SHP77 treated with DMSO at 0.1 percent for 48 hours (cell line): ENCODE results near the gene UGT1A6.
"Not testable (repeated sequence)": the region's sequence is repeated elsewhere in the genome, so short reads cannot be mapped to it uniquely, and the experiment has no call there.

Experiments used
- DNase-seq: peaks from one replicate; lab custom pipeline; 2025; lab: John Stamatoyannopoulos, UW

Gene UGT1A6

DNA sequence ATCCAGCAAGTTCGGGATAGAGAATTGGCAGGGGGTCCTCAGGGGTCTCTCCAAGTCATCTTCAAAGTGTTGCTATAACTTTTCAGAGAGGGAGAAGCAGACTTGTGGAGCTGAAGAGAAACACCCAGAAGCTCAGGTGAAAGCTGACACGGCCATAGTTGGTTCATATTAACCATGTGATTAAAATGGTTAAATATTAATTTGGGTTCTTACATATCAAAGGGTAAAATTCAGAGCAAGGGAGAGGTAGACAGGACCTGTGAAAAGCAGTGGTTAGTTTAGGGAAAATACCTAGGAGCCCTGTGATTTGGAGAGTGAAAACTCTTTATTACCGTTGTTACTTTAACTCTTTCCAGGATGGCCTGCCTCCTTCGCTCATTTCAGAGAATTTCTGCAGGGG, at the start of gene UGT1A6:
Gene UGT1A6, plus strand, starts transcription at position 243 of the 400 bp plus-strand sequence. Its CDS starts 115 bp downstream, at position 358.
- no peak for DNase-seq

DNA sequence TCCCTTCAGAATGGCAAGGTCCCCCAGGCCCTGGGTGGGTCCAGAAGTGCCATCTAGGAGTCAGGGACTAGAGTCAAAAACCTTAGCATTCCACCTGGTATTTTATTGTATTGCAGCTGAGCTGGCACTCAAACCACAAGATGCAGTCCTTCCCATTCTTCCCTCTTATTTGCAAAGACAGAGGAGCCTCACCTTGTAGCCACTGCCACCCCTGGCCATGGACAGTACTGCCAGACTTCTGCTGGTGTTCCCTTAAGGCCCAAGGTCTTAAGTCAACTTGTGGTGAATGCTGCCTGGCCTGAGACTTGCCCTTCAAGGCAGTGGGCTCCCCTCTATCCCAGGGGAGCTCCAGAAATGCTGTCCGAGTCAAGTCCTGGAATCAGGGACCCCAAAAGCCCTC, 49.6 kb upstream of the UGT1A6 start:
- DNase-seq, result no peak

DNA sequence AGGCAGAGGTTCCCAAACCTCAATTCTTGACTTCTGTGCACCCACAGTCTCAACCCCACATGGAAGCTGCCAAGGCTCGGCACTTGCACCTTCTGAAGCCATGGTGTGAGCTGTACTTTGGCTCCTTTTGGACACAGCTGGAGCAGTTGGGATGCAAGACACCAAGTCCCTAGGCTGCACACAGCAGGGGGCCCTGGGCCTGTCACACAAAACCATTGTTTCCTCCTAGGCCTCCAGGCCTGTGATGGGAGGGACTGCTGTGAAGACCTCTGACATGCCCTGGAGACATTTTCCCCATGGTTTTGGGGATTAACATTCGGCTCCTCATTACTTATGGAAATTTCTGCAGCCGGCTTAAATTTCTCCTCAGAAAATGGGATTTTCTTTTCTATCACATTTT, 46.7 kb upstream of the UGT1A6 start:
- DNase-seq, result not testable (repeated sequence)

DNA sequence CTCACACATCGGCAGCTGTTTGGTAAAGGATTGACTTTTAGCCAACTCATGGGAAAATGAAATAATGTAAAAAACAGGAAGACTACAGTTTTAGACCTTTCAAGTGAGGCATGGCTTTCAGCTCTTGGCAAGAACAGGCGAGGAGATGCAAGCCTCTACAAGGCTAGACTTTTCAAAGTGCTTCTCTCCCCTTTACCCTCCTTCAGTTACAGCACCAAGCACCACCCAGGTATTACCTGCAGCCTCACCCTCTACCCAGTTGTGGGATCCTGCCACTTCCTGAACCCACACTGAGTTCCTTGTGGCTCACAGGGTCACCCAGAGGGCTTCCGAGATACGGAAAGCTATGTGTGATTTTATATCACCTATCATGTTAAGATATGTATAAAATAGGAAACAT, 41.7 kb upstream of the UGT1A6 start:
- no peak for DNase-seq

DNA sequence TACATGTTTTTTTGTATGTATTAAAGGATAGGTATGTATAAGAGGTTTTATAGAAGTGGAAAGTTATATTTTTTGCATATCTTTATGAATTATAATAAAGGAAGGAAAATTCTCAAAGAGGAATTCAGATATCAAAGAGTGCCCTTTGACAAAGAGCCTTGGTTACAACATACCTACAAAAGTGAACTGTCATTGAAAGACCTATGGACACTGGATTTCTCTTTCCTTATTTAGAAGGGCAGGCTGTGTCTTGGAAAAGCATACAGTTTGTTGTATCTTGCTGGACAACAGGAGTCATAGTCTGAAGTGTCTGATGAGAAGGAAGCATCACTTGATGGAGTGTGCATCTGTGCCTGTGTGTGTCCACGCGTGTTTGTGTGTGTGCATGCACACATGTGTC, 41.3 kb upstream of the UGT1A6 start:
- no peak for DNase-seq

DNA sequence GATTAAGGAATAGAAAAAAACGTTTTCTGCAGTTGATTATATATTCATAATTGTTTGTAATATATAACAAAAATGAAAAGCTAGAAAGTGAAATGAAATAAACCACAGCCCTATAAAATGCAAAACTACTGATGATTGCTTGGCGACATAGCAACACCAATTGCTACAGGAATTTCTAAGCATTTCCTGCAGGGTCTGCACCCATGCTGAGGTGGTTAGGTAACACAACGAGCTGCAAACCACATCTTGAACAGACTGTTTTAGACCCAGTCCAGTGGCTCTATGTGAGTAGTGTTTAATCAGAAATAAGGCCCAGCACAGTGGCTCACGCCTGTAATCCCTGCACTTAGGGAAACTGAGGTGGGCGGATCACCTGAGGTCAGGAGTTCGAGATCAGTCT, 38.2 kb upstream of the UGT1A6 start:
- no peak for DNase-seq

DNA sequence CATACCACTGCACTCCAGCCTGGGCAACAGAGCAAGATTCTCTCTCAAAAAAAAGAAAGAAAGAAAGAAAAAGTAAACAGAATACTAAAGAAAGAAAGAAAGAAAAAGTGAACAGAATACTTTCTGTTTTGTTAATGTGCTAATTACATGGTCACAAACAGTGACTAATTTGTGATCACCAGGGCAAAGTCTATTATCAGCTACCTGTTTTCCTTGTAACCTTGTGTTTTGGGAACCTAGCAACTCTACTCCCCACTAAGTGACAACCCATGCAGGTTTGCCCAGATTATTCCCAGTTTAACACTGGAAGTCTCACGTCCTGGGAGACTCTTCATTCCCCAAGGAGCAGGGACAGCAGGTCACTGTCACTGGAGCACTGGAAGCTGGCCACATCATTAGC, 37.6 kb upstream of the UGT1A6 start:
- DNase-seq, result no peak

DNA sequence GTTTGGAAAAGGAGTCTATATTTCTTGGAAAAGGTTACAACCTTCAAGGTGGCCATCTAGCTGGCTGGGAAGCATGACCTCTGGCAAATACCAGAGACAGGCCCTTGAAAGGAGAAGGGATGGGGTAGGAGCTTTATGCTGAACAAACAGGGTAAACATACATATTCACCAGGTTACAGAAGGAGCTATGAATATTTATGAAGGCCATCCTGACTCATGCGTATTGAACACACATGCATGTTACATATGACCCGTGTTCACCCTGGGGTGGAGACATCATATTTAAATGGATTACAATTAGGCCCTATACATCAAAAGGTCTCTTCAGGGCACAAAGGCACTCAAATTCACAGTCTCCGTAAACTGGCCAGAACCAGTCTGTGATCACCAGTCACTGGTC, 36.7 kb upstream of the UGT1A6 start:
- not testable (repeated sequence) for DNase-seq

DNA sequence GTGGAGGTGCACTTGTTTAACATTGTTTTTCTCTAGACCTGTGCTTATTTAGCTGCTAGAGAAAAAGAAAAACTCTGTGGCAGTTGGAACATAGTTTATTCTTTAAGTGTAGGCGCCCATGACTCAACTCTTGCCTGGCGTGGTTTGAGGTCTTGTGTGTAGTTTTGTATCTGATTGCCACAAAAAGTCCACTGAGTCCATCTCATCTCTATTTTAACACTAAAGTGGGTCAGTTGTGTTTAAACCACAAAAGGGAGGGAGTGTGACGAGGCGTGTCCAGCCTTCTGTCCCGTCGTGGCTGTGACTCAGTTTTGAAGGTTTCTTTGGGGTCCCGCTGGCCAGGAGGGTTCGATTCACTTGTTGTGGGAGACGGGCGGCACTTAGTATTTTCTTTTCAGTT, 36.2 kb upstream of the UGT1A6 start:
- DNase-seq, result no peak

DNA sequence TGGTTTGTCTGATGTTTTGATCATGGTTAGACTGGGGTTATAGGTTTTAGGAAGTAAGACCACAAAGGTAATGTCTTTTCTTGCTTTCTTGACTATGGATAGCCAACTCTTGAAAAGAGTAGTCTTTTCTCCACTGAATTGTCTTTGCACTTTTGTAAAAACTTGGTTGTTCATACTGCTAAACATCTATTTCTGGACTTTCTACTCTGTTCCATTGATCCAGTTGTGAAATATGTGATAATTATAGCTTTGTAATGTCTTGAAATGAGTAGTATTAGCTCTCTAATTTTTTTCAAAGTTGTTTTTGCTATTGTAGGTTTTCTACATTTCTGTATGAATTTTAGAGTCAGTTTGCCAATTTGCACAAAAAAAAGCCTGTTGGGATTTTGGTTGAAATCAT, 34.1 kb upstream of the UGT1A6 start:
- no peak for DNase-seq

DNA sequence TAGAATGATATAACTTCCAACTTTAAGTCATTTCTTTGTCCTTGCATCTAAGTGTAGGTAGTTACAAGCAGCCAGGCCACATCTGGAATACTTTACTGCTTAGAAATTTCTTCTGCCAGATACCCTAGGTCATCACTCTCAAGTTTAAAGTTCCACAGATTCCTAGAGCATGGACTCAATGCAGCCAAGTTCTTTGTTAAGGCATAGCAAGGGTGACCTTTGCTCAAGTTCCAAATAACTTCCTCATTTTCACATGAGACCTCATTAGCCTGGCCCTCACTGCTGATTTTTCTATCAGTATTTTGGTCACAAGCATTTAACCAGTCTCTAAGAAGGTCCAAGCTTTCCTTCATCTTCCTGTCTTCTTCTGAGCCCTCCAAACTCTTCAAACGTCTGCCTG, 28.8 kb upstream of the UGT1A6 start:
- no peak for DNase-seq

DNA sequence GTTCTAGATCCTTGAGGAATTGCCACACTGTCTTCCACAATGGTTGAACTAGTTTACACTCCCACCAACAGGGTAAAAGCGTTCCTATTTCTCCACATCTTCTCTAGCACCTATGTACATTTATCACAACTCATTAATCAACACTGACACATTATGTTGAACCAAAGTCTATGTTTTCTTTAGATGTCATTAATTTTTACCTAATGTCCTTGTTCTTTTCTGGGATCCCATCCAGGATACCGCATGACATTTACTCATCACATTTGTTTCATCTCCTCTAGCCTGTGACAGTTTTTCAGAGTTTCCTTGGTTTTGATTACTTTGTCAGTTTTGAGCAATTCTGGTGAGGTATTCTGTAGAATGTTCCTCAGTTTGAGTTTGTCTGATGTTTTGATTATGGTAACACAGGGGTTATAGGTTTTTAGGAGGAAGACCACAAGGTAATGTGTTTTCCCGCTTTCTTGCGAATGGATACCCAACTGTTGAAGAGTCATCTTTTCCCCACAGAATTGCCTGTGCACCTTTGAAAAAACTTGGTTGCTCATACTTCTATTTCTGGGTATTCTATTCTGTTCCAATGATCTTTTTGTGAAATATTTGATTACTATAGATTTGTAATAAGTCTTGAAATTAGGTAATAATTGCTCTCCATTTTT, 24.0 kb upstream of the UGT1A6 start:
- no peak for DNase-seq

DNA sequence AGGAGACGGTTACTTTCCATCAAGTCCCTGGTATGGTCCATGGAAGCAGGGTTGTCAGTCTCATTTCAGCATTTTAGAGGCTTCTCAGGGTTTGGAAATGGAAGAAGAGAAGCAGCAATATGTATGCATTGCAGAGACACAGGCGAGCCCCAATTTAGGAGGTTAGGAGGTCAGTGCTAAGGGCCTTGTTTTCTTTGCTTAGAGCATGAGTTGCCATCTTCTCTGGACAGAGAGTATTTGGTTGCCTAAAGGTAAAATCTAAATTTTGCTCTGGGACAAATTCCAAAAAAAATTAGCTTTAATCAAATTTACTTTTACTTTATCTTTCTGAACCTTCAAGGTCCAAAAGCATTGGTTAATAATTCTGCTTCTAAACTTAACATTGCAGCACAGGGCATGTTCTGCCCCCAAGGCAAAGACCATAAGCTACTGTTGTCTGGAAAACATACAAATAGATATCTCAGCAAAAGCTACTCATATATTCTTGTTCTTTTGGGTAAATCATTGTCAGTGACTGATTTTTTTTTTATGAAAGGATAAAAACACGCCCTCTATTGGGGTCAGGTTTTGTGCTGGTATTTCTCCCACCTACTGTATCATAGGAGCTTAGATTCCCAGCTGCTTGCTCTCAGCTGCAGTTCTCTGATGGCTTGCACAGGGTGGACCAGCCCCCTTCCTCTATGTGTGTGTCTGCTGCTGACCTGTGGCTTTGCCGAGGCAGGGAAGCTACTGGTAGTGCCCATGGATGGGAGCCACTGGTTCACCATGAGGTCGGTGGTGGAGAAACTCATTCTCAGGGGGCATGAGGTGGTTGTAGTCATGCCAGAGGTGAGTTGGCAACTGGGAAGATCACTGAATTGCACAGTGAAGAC, 21.2 kb upstream of the UGT1A6 start, which contains the start of gene UGT1A9:
Gene UGT1A9, plus strand, starts transcription at position 609 of the 872 bp plus-strand sequence. Its CDS starts 37 bp downstream, at position 646.
- DNase-seq, result no peak

DNA sequence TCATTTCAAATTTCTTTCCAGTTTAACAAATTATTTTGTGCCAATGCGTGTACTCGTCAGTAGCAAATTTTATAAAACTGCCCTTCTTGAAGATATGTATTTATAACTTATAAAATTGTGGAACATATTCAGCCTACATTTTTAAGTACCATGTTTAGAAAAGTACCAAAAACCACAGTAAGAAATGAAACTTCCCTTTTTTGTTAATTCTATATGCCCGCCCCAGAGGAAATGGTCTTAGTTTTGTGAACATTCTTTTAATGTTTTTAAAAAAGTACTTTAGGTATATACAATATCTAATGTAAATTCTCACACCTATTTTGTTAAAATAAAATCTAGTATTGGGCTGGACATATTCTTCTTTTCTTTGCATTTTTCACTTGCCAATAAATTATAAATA, 19.8 kb upstream of the UGT1A6 start:
- DNase-seq, result no peak

DNA sequence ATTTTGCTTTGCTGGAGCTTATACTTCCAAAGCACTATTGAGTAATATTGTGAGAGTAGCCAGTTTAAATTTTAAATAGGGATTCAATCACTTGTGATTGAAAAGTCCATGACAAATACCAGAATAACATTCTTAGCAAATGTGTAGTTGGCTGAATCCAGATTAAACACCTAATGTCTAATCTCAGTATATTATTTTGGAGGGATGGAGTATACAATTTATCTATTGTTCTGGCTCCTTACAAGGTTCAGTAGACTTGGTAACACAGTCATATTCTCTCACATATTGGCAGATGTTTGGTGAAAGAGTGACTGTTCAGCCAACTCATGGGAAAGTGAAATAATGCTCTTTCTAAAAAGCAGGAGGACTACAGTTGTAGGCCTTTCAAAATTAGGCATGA, 18.8 kb upstream of the UGT1A6 start:
- DNase-seq, result no peak

DNA sequence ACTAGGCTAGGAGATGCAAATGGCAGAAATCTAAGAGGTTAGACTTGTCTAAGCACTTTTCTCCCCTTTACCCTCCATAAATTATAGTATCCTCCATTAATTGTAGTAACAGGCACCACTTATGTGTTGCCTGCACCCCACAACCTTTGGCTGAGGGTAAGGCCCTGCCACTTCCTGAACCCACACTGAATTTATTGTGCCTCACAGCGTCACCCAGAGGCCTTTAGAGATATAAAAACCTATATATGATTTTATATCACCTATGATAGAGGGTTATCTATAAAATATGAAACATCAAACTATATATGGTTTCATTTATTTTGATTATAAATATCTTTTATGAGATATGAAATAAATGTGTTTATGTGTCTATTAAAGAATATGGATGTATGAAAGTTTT, 18.4 kb upstream of the UGT1A6 start:
- no peak for DNase-seq

DNA sequence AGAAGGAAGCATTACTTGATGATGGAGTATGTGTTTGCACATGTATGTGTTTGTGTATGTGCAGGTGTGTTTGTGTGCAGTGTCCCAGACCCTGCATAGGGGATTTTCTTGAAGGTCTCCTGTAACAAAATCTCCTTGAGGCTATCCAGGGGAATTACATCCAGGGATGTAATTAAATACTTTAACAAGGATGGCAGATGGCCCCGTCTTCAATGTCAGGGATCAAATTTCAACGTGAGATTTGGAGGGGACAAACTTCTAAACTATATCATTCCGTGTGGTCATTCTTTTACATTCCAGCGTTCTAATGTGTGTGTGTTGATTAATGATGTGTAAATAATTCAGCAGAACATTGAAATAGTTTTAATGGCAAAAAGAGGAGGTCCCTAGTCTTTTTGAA, 17.7 kb upstream of the UGT1A6 start:
- no peak for DNase-seq

DNA sequence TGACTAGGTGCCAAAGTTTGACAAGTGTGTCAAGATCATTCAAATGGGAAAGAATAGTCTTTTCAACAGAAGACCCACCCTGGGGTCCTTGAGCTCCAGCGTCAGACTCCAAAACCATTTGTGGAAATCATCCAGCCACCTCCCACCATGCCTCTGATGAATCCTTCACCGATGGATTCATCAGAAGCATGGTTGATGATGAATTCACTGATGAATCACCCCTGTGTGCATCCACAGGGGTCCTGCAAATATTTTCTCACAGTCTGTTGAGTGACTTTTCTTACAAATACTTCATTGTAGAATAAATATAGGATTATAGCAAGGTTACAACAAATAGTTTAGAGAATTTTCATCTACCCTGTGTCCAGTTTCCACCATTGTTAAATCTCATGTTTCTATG, 16.6 kb upstream of the UGT1A6 start:
- DNase-seq, result no peak

DNA sequence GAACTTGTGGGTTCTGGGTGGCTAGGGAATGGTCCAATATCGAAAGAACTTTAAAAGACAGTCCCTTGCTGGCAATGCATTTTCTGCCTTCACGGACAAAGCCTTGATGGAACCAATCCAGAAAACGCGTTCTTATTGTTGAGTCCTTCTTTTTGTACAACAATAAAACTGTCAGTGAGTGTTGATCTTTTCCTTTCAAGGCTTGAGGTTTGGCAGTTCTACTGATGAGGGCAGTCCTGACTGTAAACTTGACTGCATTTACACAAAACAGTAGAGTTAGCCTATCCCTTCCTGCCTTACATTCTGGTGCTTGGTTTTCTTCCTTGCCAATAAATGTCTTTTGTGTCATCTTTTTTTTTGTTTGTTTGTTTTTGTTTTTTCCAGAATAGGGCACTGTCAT, 13.5 kb upstream of the UGT1A6 start:
- DNase-seq, result no peak

DNA sequence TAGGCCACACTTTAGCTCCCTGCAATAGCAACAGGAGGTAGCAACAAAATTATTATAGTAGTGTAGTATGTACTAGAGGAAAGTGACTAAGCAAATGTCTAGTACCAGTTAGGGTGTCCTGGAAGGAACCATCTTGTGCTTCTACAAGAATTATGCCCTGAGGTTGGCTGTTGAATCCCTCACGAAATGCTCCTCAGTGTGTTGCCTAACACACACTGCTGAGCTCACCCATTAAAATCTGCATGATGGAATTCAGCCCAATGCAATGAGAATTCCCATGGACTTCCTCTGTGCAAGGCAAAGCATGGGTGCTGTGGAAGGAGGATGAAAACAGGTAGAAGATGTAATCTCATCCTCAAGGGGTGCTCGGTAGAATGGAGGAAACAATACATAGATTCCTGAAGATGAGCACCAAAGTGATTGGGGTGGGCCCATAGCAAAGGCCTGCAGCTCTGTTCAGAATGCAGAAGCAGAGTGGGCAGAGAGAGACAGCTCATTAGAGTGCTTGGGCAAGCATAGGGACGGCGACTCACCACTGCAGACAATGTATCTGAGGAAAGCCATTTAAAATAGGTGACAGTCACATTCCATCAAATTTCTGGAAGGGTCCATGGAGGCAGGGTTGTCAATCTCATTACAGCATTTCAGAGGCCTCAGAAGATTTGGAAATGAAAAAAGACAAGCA, 12.2 kb upstream of the UGT1A6 start:
- no peak for DNase-seq

DNA sequence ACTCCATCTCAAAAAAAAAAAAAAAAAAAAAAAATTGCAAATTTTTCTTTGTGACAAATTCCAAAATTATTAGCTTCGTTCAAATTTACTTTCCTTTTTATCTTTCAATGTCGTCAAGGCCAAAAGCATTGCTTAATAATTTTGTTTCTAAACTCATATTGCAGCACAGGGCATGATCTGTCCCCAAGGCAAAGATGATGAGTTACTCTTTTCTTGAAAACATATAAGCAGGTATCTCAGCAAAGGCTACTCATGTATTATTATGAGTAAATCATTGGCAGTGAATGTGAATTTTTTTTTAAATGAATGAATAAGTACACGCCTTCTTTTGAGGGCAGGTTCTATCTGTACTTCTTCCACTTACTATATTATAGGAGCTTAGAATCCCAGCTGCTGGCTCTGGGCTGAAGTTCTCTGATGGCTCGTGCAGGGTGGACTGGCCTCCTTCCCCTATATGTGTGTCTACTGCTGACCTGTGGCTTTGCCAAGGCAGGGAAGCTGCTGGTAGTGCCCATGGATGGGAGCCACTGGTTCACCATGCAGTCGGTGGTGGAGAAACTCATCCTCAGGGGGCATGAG, 11.1 kb upstream of the UGT1A6 start, which contains the start of gene UGT1A7:
Gene UGT1A7, plus strand, starts transcription at position 381 of the 579 bp plus-strand sequence. Its CDS starts 37 bp downstream, at position 418.
- DNase-seq, result no peak

DNA sequence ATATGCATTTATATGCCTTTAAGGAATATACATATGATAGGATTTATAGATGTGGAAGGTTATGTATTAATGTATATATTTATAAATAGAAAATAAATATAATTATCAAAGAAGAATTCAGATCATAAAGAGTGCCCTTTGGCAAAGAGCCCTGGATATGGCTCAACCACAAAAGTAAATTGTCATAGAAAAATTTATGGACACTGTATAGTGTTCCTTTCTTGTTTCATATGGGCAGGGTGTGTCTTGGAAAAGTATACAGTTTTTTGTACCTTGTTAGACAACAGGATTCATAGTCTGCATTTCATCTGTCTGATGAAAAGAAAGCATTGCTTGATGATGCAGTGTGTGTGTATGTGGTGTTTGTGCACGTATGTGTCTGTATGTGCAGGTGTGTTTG, 8.1 kb upstream of the UGT1A6 start:
- no peak for DNase-seq
